ENCODE data around the gene ADAM11. TPM values are rescaled to one million over a fixed set of nuclear protein-coding genes. Genes with fewer than 3 reads are reported as not detected.

ADAM11 gene
- total RNA-seq, 1 donor from 2014 or later: 0.43 TPM

- DNase-seq (no peak), ATAC-seq (no peak)
- no peak for TF ChIP-seq CTCF (IDR thresholded peaks at IDR 0.05)
- Histone ChIP-seq H3K4me3 (no peak overlapping the region), H3K27me3 (no peaks in the 10 kb centered on the region), H3K27ac (no peak overlapping the region), H3K4me1 (peaks cover 7% of the 10 kb centered on the region), H3K36me3 (no peaks in the 10 kb centered on the region), H3K9me3 (no peaks in the 10 kb centered on the region)
- intact Hi-C loops (cut with DNase I): no loop called here
Measured at GRCh38 chr17:44792276-44792675, 33.5 kb downstream of the ADAM11 start.

GRCh38 chr17:44793885-44794842 lies 35.4 kb downstream of the ADAM11 start:
- no peaks in the 10 kb centered on the region for H3K36me3 ChIP-seq
- peak overlapping the region; percentile 70 for H3K27ac ChIP-seq
- intact Hi-C loops (cut with DNase I): no loop called here
- no peak for TF ChIP-seq CTCF (IDR thresholded peaks at IDR 0.05)
- peaks cover 7% of the 10 kb centered on the region for H3K4me1 ChIP-seq
- no peaks in the 10 kb centered on the region for H3K27me3 ChIP-seq
- peak; percentile 9 for DNase-seq
- H3K9me3 ChIP-seq: no peaks in the 10 kb centered on the region
- no peak overlapping the region for H3K4me3 ChIP-seq
- ATAC-seq: no peak

DNA sequence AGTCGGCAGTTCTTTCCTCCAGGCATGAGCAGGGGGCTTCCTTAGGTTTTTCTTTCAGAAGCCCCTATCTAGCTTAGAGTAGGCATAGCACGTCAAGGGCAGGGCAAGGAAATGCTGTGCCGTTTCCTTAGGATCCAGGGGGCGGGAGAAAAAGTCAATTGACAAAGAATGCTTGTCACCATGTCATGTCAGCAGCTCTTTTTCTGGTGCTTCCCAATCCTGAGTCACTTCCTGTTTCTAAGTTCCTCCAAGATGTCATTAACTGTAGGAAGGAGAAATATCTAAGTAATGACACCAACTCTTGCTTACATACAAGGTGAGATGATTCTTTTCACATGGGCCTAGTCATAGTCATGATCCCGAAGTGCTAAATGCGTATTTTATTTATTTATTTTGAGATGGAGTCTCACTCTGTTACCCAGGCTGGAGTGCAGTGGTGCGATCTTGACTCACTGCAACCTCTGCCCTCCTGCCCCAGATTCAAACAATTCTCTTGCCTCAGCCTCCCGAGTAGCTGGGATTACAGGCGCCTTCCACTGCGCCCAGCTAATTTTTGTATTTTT lies 36.1 kb downstream of the ADAM11 start:
- intact Hi-C loops (cut with DNase I): no loop called here
- DNase-seq: peak; percentile 38
- Histone ChIP-seq H3K27me3 (no peaks in the 10 kb centered on the region), H3K27ac (peak overlapping the region; percentile 70), H3K9me3 (no peaks in the 10 kb centered on the region), H3K4me3 (no peak overlapping the region), H3K4me1 (peaks cover 7% of the 10 kb centered on the region), H3K36me3 (no peaks in the 10 kb centered on the region)
- TF ChIP-seq CTCF (IDR thresholded peaks at IDR 0.05): no peak
- peak; percentile 86 for ATAC-seq

DNA sequence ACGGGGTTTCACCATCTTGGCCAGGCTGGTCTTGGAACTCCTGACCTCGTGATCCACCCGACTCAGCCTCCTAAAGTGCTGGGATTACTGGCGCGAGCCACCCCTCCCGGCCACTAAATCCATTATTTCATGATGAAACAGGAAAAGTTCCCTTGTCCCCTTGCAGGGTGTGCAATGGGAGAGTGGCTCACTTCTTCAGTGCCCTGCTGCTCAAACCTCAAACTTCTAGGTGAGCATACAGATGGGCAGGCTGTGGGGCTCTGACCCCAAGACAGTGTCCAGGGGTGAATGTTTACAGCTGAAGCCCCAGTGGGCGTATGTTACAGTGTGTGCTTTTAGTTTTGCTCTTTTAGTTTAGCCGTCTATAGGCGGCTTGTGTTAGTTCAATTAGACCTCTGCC lies 36.6 kb downstream of the ADAM11 start:
- TF ChIP-seq CTCF (IDR thresholded peaks at IDR 0.05): no peak
- no peak overlapping the region for H3K4me3 ChIP-seq
- H3K36me3 ChIP-seq: no peaks in the 10 kb centered on the region
- H3K9me3 ChIP-seq: no peaks in the 10 kb centered on the region
- ATAC-seq (no peak), DNase-seq (peak; percentile 19)
- H3K4me1 ChIP-seq: peaks cover 7% of the 10 kb centered on the region
- intact Hi-C loops (cut with DNase I): no loop called here
- peak overlapping the region; percentile 70 for H3K27ac ChIP-seq
- no peaks in the 10 kb centered on the region for H3K27me3 ChIP-seq

- ATAC-seq (no peak), DNase-seq (peak; percentile 37)
- Histone ChIP-seq H3K4me1 (peaks cover 7% of the 10 kb centered on the region), H3K9me3 (no peaks in the 10 kb centered on the region), H3K27ac (peak overlapping the region; percentile 70), H3K4me3 (no peak overlapping the region), H3K36me3 (no peaks in the 10 kb centered on the region), H3K27me3 (no peaks in the 10 kb centered on the region)
- intact Hi-C loops (cut with DNase I): no loop called here
- no peak for TF ChIP-seq CTCF (IDR thresholded peaks at IDR 0.05)
Measured at GRCh38 chr17:44795928-44796327, 37.1 kb downstream of the ADAM11 start.
